ENCODE measurements around the gene SCN8A.
"Not testable (repeated sequence)": the region's sequence is repeated elsewhere in the genome, so short reads cannot be mapped to it uniquely, and the experiment has no call there.

Gene SCN8A

DNA sequence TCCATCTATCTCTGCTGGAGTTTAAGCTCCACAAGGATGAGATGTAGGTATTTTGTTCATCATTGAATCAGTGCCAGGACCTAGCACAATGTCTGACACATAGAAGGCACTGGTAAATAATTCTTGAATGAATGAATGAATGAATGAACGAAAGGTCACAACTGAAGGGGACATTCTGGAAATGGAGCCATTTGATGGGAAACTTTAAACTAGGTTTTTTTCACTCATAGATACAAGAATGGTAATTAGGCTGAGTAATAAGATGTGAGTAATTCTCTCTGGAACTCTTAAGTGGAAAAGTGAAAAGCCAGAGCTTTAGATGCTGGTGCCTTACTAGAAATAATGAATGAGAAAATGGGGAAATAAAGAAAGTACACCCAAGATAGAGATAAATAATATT lies 44.3 kb downstream of the SCN8A start:
- no peaks in the 10 kb centered on the region for H3K4me1 Mint-ChIP-seq (ENCODE audit: low read depth)
- H3K4me3 Mint-ChIP-seq: no peak overlapping the region
- H3K27ac Mint-ChIP-seq: no peak overlapping the region
- no peaks in the 10 kb centered on the region for H3K36me3 Mint-ChIP-seq (ENCODE audit: low read depth)
- intact Hi-C loops (cut with micrococcal nuclease): no loop called here
- H3K27me3 Mint-ChIP-seq: peaks cover 2% of the 10 kb centered on the region
- H3K9me3 Mint-ChIP-seq: peaks cover 15% of the 10 kb centered on the region

DNA sequence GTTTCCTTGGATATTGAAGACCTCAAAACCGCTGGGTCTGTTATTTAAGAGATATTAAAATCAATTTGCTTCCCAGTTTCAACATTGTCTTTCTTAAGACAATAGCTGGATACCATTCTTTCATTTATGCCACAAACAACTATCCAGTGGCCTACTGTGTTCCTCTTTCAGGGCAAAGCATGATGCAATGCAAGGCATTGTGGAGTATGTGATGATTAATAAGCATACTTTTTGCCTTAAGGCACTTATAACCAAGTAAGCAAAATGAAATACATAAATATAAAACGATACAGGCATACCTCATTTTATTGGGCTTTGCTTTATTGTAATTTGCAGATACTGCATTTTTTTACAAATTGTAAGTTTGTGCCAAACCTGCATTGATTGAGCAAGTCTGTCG lies 45.5 kb downstream of the SCN8A start:
- peaks cover 15% of the 10 kb centered on the region for H3K9me3 Mint-ChIP-seq
- no peak overlapping the region for H3K27ac Mint-ChIP-seq
- no peaks in the 10 kb centered on the region for H3K4me1 Mint-ChIP-seq (ENCODE audit: low read depth)
- no peak overlapping the region for H3K4me3 Mint-ChIP-seq
- peaks cover 2% of the 10 kb centered on the region for H3K27me3 Mint-ChIP-seq
- H3K36me3 Mint-ChIP-seq (ENCODE audit: low read depth): no peaks in the 10 kb centered on the region
- intact Hi-C loops (cut with micrococcal nuclease): no loop called here

DNA sequence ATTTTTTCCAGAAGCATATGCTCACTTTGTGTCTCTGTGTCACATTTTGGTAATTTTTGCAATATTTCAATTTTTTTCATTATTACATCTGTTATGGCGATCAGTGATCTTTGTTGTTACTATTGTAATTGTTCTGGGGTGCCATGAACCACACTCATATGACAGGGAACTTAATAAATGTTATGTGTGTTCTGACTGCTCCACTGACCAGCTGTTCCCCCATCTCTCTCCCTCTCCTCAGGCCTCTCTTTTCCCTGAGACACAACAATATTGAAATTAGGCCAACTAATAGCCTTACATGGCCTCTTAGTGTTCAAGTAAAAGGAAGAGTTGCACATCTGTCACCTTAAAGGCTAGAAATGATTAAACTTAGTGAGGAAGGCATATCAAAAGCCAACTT lies 46.0 kb downstream of the SCN8A start:
- H3K9me3 Mint-ChIP-seq: peaks cover 15% of the 10 kb centered on the region
- peaks cover 2% of the 10 kb centered on the region for H3K27me3 Mint-ChIP-seq
- H3K36me3 Mint-ChIP-seq (ENCODE audit: low read depth): no peaks in the 10 kb centered on the region
- H3K27ac Mint-ChIP-seq: no peak overlapping the region
- no peaks in the 10 kb centered on the region for H3K4me1 Mint-ChIP-seq (ENCODE audit: low read depth)
- H3K4me3 Mint-ChIP-seq: no peak overlapping the region
- intact Hi-C loops (cut with micrococcal nuclease): no loop called here

DNA sequence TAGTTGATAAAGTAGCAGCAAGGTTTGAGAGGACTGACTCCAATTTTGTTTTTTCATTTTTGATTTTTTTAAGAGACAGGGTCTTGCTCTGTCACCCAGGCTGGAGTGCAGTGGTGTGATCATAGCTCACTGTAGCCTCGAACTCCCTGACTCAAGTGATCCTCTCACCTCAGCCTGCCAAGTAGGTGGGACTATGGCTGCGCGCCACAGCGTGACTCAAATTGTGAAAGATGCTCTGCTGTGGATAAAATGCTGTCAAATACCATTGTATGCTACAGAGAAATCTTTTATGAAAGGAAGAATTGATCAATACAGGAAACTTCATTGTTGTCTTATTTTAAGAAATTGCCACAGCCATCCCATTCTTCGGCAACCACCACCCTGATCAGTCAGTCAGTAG lies 48.3 kb downstream of the SCN8A start:
- intact Hi-C loops (cut with micrococcal nuclease): no loop called here
- H3K27me3 Mint-ChIP-seq: peaks cover 2% of the 10 kb centered on the region
- H3K9me3 Mint-ChIP-seq: peaks cover 15% of the 10 kb centered on the region
- H3K27ac Mint-ChIP-seq: no peak overlapping the region
- H3K36me3 Mint-ChIP-seq (ENCODE audit: low read depth): no peaks in the 10 kb centered on the region
- no peaks in the 10 kb centered on the region for H3K4me1 Mint-ChIP-seq (ENCODE audit: low read depth)
- no peak overlapping the region for H3K4me3 Mint-ChIP-seq

DNA sequence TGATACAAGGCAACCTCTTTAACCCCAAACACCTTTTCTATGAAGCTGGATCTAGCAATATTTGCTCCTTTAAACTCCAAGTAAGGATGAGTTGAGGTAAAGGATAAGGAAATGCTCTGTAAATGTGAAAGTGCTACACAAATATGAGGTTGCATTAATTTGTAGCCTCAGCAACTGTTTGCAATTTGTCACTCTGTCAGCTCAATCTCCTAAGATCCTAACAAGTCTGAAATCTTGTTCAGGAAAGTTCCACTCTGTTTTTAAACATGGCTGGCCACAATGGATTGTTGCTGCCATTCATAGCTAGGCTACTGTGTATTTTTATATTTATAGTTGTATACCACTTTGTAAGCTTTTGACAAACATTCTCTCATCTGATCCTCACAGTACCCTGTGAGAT lies 51.3 kb downstream of the SCN8A start:
- no peaks in the 10 kb centered on the region for H3K36me3 Mint-ChIP-seq (ENCODE audit: low read depth)
- no peaks in the 10 kb centered on the region for H3K4me1 Mint-ChIP-seq (ENCODE audit: low read depth)
- intact Hi-C loops (cut with micrococcal nuclease): no loop called here
- no peak overlapping the region for H3K4me3 Mint-ChIP-seq
- H3K27me3 Mint-ChIP-seq: peaks cover 2% of the 10 kb centered on the region
- no peak overlapping the region for H3K27ac Mint-ChIP-seq
- peaks cover 11% of the 10 kb centered on the region for H3K9me3 Mint-ChIP-seq

DNA sequence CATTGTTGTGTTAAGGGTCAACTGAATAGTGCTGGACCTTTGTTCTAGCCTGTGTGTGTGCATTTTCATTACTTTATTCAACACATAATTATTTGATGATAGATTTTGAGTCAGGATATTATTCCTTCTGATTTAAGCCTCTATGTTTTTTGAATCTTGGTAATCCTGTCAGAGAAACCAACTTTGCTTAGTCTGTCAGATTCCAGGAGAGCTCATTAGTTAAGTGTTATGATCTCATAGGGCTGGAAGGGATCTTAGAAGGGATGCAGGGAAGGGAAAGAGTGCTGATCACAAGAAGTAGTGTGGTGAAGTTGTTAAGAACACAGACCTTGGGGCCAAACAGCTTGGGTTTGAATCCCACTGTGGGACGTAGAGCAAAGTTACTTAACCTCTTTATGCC lies 52.9 kb downstream of the SCN8A start:
- Mint-ChIP-seq H3K27ac (no peak overlapping the region), H3K27me3 (peaks cover 2% of the 10 kb centered on the region), H3K9me3 (no peaks in the 10 kb centered on the region), H3K36me3 (ENCODE audit: low read depth) (no peaks in the 10 kb centered on the region), H3K4me1 (ENCODE audit: low read depth) (no peaks in the 10 kb centered on the region), H3K4me3 (no peak overlapping the region)
- intact Hi-C loops (cut with micrococcal nuclease): no loop called here

DNA sequence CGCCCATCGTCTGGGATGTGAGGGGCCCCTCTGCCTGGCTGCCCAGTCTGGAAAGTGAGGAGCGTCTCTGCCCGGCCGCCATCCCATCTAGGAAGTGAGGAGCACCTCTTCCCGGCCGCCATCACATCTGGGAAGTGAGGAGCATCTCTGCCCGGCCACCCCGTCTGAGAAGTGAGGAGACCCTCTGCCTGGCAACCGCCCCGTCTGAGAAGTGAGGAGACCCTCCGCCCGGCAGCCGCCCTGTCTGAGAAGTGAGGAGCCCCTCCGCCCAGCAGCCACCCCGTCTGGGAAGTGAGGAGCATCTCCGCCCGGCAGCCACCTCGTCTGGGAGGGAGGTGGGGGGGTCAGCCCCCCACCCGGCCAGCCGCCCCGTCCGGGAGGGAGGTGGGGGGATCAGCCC lies 53.7 kb downstream of the SCN8A start:
- H3K4me3 Mint-ChIP-seq; H3K36me3 Mint-ChIP-seq (ENCODE audit: low read depth); intact Hi-C loops (cut with micrococcal nuclease); H3K4me1 Mint-ChIP-seq (ENCODE audit: low read depth); H3K27ac Mint-ChIP-seq; H3K9me3 Mint-ChIP-seq; H3K27me3 Mint-ChIP-seq: not testable (repeated sequence)

DNA sequence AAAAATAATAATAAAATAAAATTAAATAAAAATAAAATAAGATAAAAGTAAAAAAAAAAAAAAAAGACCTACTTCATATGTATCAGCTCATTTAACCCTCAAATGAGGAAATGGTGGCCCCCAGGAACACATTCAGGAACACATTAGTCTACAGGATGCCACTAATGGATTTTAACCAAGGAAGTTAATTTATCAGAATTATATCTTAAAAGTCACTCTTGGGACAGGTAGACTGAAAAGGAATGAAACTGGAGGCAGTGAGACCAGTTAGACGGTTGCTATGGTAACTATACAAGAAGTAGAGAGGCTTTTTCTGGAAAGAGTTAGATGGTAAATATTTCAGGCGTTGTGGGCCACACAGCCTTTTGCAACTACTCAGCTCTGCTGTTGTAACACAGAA lies 54.9 kb downstream of the SCN8A start:
- intact Hi-C loops (cut with micrococcal nuclease): no loop called here
- peaks cover 14% of the 10 kb centered on the region for H3K9me3 Mint-ChIP-seq
- H3K4me3 Mint-ChIP-seq: no peak overlapping the region
- H3K27ac Mint-ChIP-seq: no peak overlapping the region
- H3K27me3 Mint-ChIP-seq: no peaks in the 10 kb centered on the region
- H3K36me3 Mint-ChIP-seq (ENCODE audit: low read depth): no peaks in the 10 kb centered on the region
- no peaks in the 10 kb centered on the region for H3K4me1 Mint-ChIP-seq (ENCODE audit: low read depth)

DNA sequence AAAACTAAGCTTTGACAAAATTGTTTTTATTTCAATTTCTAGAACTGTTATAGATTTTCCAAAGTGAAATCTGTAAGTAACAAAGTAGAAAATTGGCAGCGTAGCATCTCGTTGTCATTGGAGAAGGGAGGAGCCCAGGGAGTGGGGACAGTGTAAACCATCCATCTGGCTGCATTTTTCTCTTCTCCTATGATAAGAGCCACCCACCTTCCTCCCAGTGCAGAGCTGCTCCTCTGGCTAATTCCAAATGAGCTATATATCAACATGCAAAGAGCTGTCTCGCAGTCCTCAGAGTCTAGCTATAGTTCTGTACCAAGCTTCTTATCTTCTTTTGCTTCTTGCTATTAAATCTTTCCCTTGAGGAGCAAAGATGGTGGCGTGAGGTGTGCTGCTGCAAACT lies 56.6 kb downstream of the SCN8A start:
- Mint-ChIP-seq H3K9me3 (peaks cover 14% of the 10 kb centered on the region), H3K36me3 (ENCODE audit: low read depth) (no peaks in the 10 kb centered on the region), H3K4me1 (ENCODE audit: low read depth) (no peaks in the 10 kb centered on the region), H3K4me3 (no peak overlapping the region), H3K27ac (no peak overlapping the region), H3K27me3 (peaks cover 2% of the 10 kb centered on the region)
- intact Hi-C loops (cut with micrococcal nuclease): no loop called here

DNA sequence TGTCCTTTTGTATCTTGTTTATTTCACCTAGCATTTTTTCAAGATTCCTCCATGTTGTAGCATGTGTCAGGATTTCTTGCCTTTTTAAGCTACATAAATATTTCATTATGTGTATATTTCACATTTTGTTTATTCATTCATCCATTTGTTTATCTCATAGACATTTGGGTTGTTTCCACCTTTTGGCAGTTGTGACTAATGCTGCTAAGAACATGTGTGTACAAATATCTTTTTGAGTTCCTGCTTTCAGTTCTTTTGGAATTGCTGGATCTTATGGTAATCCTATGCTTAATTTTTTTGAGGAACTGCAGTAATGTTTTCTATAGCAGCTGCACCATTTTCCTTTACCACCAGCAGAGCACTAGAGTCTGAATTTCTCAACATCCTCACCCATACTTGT lies 62.4 kb downstream of the SCN8A start:
- H3K4me1 Mint-ChIP-seq (ENCODE audit: low read depth): no peaks in the 10 kb centered on the region
- H3K27me3 Mint-ChIP-seq: peaks cover 2% of the 10 kb centered on the region
- intact Hi-C loops (cut with micrococcal nuclease): no loop called here
- H3K27ac Mint-ChIP-seq: no peak overlapping the region
- H3K4me3 Mint-ChIP-seq: no peak overlapping the region
- H3K9me3 Mint-ChIP-seq: peaks cover 14% of the 10 kb centered on the region
- no peaks in the 10 kb centered on the region for H3K36me3 Mint-ChIP-seq (ENCODE audit: low read depth)

DNA sequence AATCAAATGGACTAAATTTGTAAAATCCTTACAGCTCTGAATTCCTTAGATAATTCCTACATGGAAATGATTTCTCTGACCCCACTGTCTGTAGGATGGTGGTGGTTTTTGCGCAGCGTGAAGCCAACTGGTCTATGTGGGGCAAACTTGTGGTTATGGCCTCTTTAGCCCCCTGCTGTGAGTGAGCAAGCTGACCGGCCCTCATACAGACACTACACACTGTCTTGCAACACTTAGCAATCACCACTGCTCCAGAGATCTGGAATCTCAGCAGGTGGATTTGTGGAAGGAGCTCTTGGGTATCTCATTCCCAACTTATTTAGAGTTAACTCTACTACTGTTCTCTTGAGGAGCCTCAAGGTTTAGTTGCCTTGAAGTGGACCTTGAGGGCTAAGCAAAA lies 70.2 kb downstream of the SCN8A start:
- no peak overlapping the region for H3K27ac Mint-ChIP-seq

DNA sequence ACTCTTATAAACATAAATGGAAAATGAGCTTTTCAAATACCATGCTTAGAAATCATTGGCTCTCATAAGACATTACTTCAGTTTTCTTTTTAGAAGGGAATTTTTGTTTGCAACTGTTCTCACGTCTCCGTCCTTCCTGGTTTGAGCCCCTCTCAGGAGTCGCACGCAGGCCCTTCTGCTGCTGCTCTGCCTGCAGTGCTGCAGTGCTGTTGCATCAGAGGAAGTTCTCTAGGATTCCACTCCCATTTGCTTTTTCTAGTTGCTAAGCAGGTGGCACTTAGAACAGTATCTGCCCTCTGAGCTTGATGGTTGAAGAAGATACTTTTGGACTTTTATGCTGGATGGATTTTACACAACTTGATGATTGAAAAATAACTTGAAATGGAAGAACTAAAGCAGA lies 70.8 kb downstream of the SCN8A start:
- Mint-ChIP-seq H3K27ac (no peak overlapping the region), H3K36me3 (ENCODE audit: low read depth) (no peaks in the 10 kb centered on the region), H3K9me3 (no peaks in the 10 kb centered on the region), H3K4me3 (no peak overlapping the region), H3K27me3 (no peaks in the 10 kb centered on the region), H3K4me1 (ENCODE audit: low read depth) (no peaks in the 10 kb centered on the region)
- intact Hi-C loops (cut with micrococcal nuclease): no loop called here

More for the DNA sequence above, 70.2 kb downstream of the SCN8A start:
- intact Hi-C loops (cut with micrococcal nuclease): no loop called here
- Mint-ChIP-seq H3K9me3 (no peaks in the 10 kb centered on the region), H3K27me3 (no peaks in the 10 kb centered on the region), H3K36me3 (ENCODE audit: low read depth) (no peaks in the 10 kb centered on the region), H3K4me3 (no peak overlapping the region), H3K4me1 (ENCODE audit: low read depth) (no peaks in the 10 kb centered on the region)

DNA sequence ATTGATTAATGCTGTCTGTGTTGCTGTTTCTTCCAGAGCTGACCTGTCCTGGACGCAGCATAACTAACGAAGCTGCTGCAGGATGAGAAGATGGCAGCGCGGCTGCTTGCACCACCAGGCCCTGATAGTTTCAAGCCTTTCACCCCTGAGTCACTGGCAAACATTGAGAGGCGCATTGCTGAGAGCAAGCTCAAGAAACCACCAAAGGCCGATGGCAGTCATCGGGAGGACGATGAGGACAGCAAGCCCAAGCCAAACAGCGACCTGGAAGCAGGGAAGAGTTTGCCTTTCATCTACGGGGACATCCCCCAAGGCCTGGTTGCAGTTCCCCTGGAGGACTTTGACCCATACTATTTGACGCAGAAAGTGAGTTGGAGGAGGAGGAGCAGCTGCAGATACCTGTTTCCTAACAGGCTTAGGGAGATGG lies 71.7 kb downstream of the SCN8A start:
- Mint-ChIP-seq H3K36me3 (ENCODE audit: low read depth) (no peaks in the 10 kb centered on the region), H3K27me3 (no peaks in the 10 kb centered on the region), H3K4me3 (no peak overlapping the region), H3K4me1 (ENCODE audit: low read depth) (no peaks in the 10 kb centered on the region), H3K27ac (no peak overlapping the region), H3K9me3 (no peaks in the 10 kb centered on the region)
- intact Hi-C loops (cut with micrococcal nuclease): no loop called here

DNA sequence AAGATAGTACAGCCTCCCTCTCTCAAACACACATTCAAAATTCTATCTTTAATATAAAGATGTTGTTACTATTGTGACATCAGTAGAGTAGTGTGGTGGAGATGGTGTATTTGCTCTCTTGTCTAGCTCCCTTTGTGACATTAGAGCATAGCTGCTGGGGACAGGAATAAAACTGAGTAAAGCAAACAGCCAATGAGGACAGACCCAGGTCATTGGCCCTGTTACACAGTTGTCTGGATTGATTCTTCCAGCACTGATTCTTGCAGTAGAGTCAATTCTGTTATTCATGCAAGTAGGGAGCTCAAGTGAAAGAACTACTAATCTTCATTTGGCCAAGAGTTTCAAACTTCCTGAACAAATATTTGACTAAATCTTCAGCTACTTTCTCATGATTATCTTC lies 72.4 kb downstream of the SCN8A start:
- Mint-ChIP-seq H3K36me3 (ENCODE audit: low read depth) (no peaks in the 10 kb centered on the region), H3K27ac (no peak overlapping the region), H3K9me3 (no peaks in the 10 kb centered on the region), H3K4me1 (ENCODE audit: low read depth) (no peaks in the 10 kb centered on the region), H3K27me3 (no peaks in the 10 kb centered on the region), H3K4me3 (no peak overlapping the region)
- intact Hi-C loops (cut with micrococcal nuclease): no loop called here

DNA sequence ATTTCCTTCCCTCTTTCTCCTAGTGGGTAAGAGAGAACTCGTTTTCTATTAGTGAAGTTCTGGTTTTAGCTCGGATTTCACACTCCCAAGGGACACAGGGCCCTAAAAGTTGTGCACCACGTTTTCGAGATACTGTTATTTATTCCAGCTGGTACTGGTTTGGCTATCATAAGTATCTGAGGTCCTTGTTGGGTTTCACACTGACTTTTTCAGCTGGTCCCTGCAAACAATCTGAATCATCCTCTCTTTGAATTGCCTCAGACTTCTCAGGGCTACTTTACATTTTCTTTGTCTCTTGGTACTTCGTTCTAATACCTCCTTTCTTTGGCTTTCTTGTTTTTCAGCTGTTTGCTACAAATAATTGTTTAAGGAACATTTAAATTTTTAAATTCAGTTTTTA lies 75.7 kb downstream of the SCN8A start:
- intact Hi-C loops (cut with micrococcal nuclease): no loop called here
- no peak overlapping the region for H3K4me3 Mint-ChIP-seq
- no peak overlapping the region for H3K27ac Mint-ChIP-seq
- no peaks in the 10 kb centered on the region for H3K9me3 Mint-ChIP-seq
- H3K27me3 Mint-ChIP-seq: no peaks in the 10 kb centered on the region
- no peaks in the 10 kb centered on the region for H3K36me3 Mint-ChIP-seq (ENCODE audit: low read depth)
- peaks cover 5% of the 10 kb centered on the region for H3K4me1 Mint-ChIP-seq (ENCODE audit: low read depth)

DNA sequence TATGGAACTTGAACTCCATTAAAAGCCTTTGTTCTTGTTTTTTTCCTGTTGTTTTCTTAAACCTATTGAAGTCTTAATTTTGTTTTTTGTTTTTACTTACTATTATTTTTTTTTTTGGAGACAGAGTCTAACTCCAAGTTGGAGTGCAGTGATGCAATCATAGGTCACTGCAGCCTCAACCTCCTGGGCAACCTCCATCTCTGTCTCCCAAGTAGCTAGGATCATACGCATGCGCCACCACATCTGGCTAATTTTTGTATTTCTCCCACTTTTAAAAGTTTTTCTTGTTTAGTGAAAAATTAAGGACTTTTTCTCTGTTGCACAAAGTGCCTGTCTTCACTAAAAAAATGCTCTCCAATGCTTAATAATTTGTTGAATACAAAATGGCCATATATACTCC lies 76.2 kb downstream of the SCN8A start:
- no peaks in the 10 kb centered on the region for H3K36me3 Mint-ChIP-seq (ENCODE audit: low read depth)
- no peak overlapping the region for H3K27ac Mint-ChIP-seq
- no peak overlapping the region for H3K4me3 Mint-ChIP-seq
- intact Hi-C loops (cut with micrococcal nuclease): no loop called here
- no peaks in the 10 kb centered on the region for H3K27me3 Mint-ChIP-seq
- no peaks in the 10 kb centered on the region for H3K9me3 Mint-ChIP-seq
- H3K4me1 Mint-ChIP-seq (ENCODE audit: low read depth): peaks cover 5% of the 10 kb centered on the region
